Activated gamma-delta T cell treated with Interleukin-2 at 50 U/mL for 16 hours (primary cell): ENCODE data around the gene FCSK.

ENCODE experiments used
- DNase-seq: peaks from one replicate; pipeline ENCODE4 v3.0.0-alpha.2; 2020

FCSK gene

GRCh38 chr16:70526403-70526802, 72.0 kb downstream of the FCSK start:
- no peak for DNase-seq

GRCh38 chr16:70527315-70527996, 73.1 kb downstream of the FCSK start:
- no peak for DNase-seq

GRCh38 chr16:70529051-70529777, 74.8 kb downstream of the FCSK start:
- DNase-seq, result no peak
